ENCODE data around the gene UBE3D. TPM values are rescaled to one million over a fixed set of nuclear protein-coding genes. Genes with fewer than 3 reads are reported as not detected.

Gene UBE3D
- total RNA-seq, 1 experiment from 2014 or later, result 10.7 TPM

DNA sequence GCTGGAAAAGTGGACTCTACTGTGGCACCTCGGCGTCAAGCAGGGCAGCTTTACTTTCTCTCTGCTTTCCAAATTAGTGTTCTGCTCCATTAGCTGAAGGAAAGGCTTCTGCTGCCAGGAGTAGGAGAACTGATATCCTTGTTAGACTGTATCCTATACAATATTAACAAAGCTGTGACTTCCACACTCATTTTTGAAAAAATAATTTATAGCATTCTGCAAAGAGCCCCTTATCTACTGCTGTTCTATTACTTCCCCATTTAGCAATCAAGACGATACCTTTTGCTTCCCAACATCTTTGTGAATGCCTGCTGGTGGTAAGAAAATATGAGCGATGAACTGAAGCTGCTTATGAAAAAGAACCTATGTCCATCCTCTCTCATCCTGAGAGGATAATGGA is 151.1 kb downstream of the UBE3D start:
- Histone ChIP-seq H2BK120ac (ENCODE audit: low read depth, low read length, poor library complexity, severe bottlenecking) (no peak overlapping the region), H3K23me2 (ENCODE audit: insufficient read length, low read depth, low read length, poor library complexity, severe bottlenecking) (no peaks in the 10 kb centered on the region), H3K4ac (ENCODE audit: low read depth, low read length) (no peak overlapping the region), H2AK5ac (ENCODE audit: insufficient read length, low read length) (no peak overlapping the region), H3K79me1 (ENCODE audit: insufficient read depth, low read depth, low read length, poor library complexity, severe bottlenecking) (no peaks in the 10 kb centered on the region), H2BK5ac (ENCODE audit: insufficient read length, low read length) (no peak overlapping the region), H2BK15ac (ENCODE audit: low read depth, low read length) (no peak overlapping the region), H2BK12ac (ENCODE audit: insufficient read length, low read depth, low read length) (no peak overlapping the region), H3K4me2 (ENCODE audit: insufficient read depth, insufficient read length, low read length) (no peak overlapping the region), H4K20me1 (ENCODE audit: control insufficient read depth, insufficient read depth, insufficient read length) (no peaks in the 10 kb centered on the region), H3T11ph (ENCODE audit: low read length) (no peak overlapping the region), H3K79me2 (ENCODE audit: insufficient read depth, low read length) (no peaks in the 10 kb centered on the region), H3K56ac (ENCODE audit: insufficient read length, low read depth, low read length) (no peak overlapping the region), H2AFZ (ENCODE audit: low read length) (no peak overlapping the region), H3K9me3 (ENCODE audit: control insufficient read depth, low read depth, low read length) (no peaks in the 10 kb centered on the region), H2BK20ac (ENCODE audit: low read depth, low read length, poor library complexity, severe bottlenecking) (no peak overlapping the region), H4K8ac (replicated peaks; ENCODE audit: insufficient read length, low read depth, low read length) (no peak overlapping the region), H3K9ac (ENCODE audit: extremely low read depth, insufficient read length, low read length) (no peak overlapping the region), H3K27ac (ENCODE audit: insufficient read length, low read depth, low read length) (no peak overlapping the region), H4K5ac (ENCODE audit: insufficient read length, low read depth, low read length) (no peak overlapping the region), H4K91ac (ENCODE audit: insufficient read length, low read depth, low read length) (no peak overlapping the region), H3K23ac (ENCODE audit: insufficient read length, low read depth, low read length) (no peak overlapping the region), H3K27me3 (ENCODE audit: insufficient read depth, low read length) (no peaks in the 10 kb centered on the region), H3K14ac (ENCODE audit: insufficient read depth, low read length) (no peak overlapping the region), H3K18ac (ENCODE audit: insufficient read length, low read depth, low read length) (no peak overlapping the region), H3K4me1 (ENCODE audit: insufficient read depth, low read length) (no peaks in the 10 kb centered on the region)
- no peak overlapping the region for H3K27ac Mint-ChIP-seq
- peaks cover 4 to 9% of the 10 kb centered on the region in 2 experiments; a peak in 3 of 4 replicates for H3K4me1 Mint-ChIP-seq
- peaks cover 6 to 11% (median 9%) of the 10 kb centered on the region in 3 experiments for H3K36me3 Mint-ChIP-seq (ENCODE audit: insufficient read depth in 1 of 3, low read depth in 3 of 3)
- TF ChIP-seq CTCF (conservative IDR thresholded peaks at IDR 0.05), result no peak
- DNase-seq, result no peak
- no peaks in the 10 kb centered on the region for H3K27me3 Mint-ChIP-seq (ENCODE audit: low read depth)
- H3K4me3 Mint-ChIP-seq, result no peak overlapping the region
- H3K9me3 Mint-ChIP-seq, result peaks cover 8 to 12% of the 10 kb centered on the region in 2 experiments
- no CpG with 5 or more reads among the region's 4 CpGs for WGBS (ENCODE audit: extremely low coverage, insufficient read length, low lambda C conversion rate)

All from H9 (cell line).